Kidney (tissue), 14 donors: ENCODE data around the gene SPATA24. TPM values are rescaled to one million over a fixed set of nuclear protein-coding genes. Genes with fewer than 3 reads are reported as not detected.

Source experiments
- DNase-seq, 5 donors: peaks; one replicate each; pipeline ENCODE4 v3.0.0-alpha.2; 2013 to 2020
- FAIRE-seq: peaks from 2 replicates; lab custom pipeline; 2012; peaks lifted over from hg19 to GRCh38; lab: Jason Lieb, UNC
- H3K27ac ChIP-seq, 2 donors: one replicate each; pipeline ENCODE4 v1.7.0; 2013; ENCODE audit warnings: low read depth in 2 of 2, low read length in 2 of 2, inconsistent platforms in 1 of 2
- H3K27me3 ChIP-seq: one replicate; pipeline ENCODE4 v1.7.1; 2013; ENCODE audit warnings: low read length, inconsistent platforms; ENCODE audit not compliant: control insufficient read depth, insufficient read depth
- H3K36me3 ChIP-seq, 3 donors: one replicate each; pipeline versions ENCODE4 v1.7.0 to v1.7.1; 2013; ENCODE audit warnings: low read length in 3 of 3, control low read depth in 1 of 3, inconsistent platforms in 1 of 3; ENCODE audit not compliant: insufficient read depth in 3 of 3, control insufficient read depth in 2 of 3
- H3K4me1 ChIP-seq, 3 donors: one replicate each; pipeline versions ENCODE4 v1.7.0 to v1.7.1; 2013; ENCODE audit warnings: low read length in 3 of 3, inconsistent platforms in 1 of 3, low read depth in 1 of 3; ENCODE audit not compliant: control insufficient read depth in 2 of 3, insufficient read depth in 2 of 3
- H3K4me3 ChIP-seq, 3 donors: one replicate each; pipeline versions ENCODE4 v1.7.0 to v1.8.1; 2013; ENCODE audit warnings: low read length in 3 of 3, control low read depth in 1 of 3, inconsistent platforms in 1 of 3
- H3K9ac ChIP-seq, 3 donors: one replicate each; pipeline versions ENCODE4 v1.7.0 to v1.7.1; 2013; ENCODE audit warnings: low read length in 3 of 3, control low read depth in 1 of 3, inconsistent platforms in 1 of 3
- H3K9me3 ChIP-seq, 3 donors: one replicate each; pipeline versions ENCODE4 v1.7.0 to v1.7.1; 2013; ENCODE audit warnings: low read length in 3 of 3, control low read depth in 1 of 3, inconsistent platforms in 1 of 3; ENCODE audit not compliant: control insufficient read depth in 2 of 3, insufficient read depth in 1 of 3
- intact Hi-C: fragments of 100-400 bp; cut with DNase I; formaldehyde crosslinking; loops from one replicate; pipeline ENCODE4 v1.11.1; 2022
- polyA plus RNA-seq: library from polyadenylated mRNA; stranded (reverse); fragments of 350-450 nt; fragmentation: Illumina TruSeq; extraction: RNeasy Lipid Tissue Mini Kit (QIAGEN cat#74804); gene quantifications from one replicate; pipeline ENCODE4 v1.2.3, GENCODE V29; 2014; ENCODE audit warnings: low read depth, low replicate concordance; ENCODE audit not compliant: insufficient read depth
- total RNA-seq: library from RNA; stranded (reverse); fragmentation: NEBNext Ultra II Directional; extraction: Animal tissue kit (Norgen Biotek cat#: 25700); gene quantifications from one replicate; pipeline ENCODE4 v1.2.1, GENCODE V29; 2021
- TF ChIP-seq, protein P1 (sequence below): IDR thresholded peaks from 3 replicates; pipeline ENCODE4 v1.5.1; 2012; ENCODE audit warnings: mild to moderate bottlenecking, moderate library complexity, borderline replicate concordance; ENCODE audit not compliant: insufficient read depth; ENCODE audit errors: extremely low read depth
- donor health status: control.
- donor health status: control.
- donor health status: control.
- donor health status: control.
- donor health status: control.
- donor health status: DM: yes; HTN: yes; CAD: no.
- donor health status: Normal renal cell carcinoma (clear cell type).

SPATA24 gene
- total and polyA plus RNA-seq, 2 donors from 2014 or later, result 6.8 to 21.6 TPM

DNA sequence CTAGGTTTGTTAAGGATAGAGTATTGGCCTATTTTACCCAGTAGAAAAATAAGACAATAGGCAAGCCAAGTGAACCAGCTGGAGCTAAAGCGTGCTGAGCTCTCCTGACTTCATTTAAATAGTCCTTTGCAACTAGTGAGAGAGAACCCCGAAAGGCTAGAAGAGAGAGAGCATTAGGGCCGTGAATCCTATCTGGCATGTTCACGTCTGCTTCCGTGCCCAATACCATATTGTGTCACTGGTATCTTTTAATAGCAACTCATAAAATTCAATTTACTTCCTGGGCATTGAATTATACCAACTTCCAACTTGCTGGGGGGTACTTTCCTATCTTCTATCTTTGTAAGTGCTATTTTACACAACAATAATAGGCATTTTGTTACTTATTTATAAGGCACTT, 21.6 kb upstream of the SPATA24 start:
- no peak overlapping the region for H3K27ac ChIP-seq
- no peaks in the 10 kb centered on the region for H3K4me1 ChIP-seq
- peaks cover 0 to 8% (median 3%) of the 10 kb centered on the region in 3 donors for H3K36me3 ChIP-seq
- no peaks in the 10 kb centered on the region for H3K27me3 ChIP-seq
- FAIRE-seq (no peak), DNase-seq (no peak)
- no peak overlapping the region for H3K9ac ChIP-seq
- TF ChIP-seq, protein P1, sequence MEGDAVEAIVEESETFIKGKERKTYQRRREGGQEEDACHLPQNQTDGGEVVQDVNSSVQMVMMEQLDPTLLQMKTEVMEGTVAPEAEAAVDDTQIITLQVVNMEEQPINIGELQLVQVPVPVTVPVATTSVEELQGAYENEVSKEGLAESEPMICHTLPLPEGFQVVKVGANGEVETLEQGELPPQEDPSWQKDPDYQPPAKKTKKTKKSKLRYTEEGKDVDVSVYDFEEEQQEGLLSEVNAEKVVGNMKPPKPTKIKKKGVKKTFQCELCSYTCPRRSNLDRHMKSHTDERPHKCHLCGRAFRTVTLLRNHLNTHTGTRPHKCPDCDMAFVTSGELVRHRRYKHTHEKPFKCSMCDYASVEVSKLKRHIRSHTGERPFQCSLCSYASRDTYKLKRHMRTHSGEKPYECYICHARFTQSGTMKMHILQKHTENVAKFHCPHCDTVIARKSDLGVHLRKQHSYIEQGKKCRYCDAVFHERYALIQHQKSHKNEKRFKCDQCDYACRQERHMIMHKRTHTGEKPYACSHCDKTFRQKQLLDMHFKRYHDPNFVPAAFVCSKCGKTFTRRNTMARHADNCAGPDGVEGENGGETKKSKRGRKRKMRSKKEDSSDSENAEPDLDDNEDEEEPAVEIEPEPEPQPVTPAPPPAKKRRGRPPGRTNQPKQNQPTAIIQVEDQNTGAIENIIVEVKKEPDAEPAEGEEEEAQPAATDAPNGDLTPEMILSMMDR, result no peak
- no peaks in the 10 kb centered on the region for H3K9me3 ChIP-seq
- intact Hi-C loops, result loop anchor here (5.0 kb wide), 1 partner anchor 87 kb away; no protein-coding TSS in a partner anchor
- no peak overlapping the region for H3K4me3 ChIP-seq

DNA sequence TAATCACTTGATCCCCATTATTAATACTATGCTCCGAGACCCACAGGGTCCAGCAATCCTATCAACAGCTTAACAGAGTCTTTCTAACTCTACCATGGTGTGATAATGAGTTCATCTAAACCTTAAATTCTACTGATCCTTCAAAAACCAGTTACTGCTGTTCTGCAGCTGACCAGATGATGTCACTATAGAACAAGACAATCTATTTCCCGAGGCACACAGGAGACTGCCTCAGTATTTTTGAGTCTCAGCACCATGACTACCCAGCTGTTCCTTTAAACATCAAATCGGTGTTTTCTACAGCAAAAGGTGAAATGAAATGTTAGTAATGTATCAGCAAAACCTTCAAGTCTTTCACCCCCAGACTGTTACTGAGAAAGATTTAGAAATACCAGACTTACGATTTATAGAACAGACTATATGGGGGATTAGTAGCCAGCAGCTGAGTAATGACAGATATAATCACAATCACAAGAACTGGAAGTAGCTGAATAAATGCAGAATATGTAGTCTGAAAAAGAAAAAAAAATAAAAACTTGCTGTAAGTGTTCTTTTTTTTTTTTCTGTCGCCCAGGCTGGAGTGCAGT, 18.5 kb upstream of the SPATA24 start:
- peak in 3 of 5 donors; percentile 66 to 86 (median 85) for DNase-seq
- Histone ChIP-seq H3K36me3 (peaks cover 0 to 11% (median 10%) of the 10 kb centered on the region in 3 donors), H3K9ac (no peak overlapping the region), H3K27ac (no peak overlapping the region), H3K4me1 (peaks cover 0 to 11% (median 3%) of the 10 kb centered on the region in 3 donors), H3K27me3 (no peaks in the 10 kb centered on the region), H3K9me3 (no peaks in the 10 kb centered on the region), H3K4me3 (no peak overlapping the region)
- FAIRE-seq, result peak; percentile 84
- intact Hi-C loops, result no loop called here
- TF ChIP-seq, protein P1, result peak; percentile 83

DNA sequence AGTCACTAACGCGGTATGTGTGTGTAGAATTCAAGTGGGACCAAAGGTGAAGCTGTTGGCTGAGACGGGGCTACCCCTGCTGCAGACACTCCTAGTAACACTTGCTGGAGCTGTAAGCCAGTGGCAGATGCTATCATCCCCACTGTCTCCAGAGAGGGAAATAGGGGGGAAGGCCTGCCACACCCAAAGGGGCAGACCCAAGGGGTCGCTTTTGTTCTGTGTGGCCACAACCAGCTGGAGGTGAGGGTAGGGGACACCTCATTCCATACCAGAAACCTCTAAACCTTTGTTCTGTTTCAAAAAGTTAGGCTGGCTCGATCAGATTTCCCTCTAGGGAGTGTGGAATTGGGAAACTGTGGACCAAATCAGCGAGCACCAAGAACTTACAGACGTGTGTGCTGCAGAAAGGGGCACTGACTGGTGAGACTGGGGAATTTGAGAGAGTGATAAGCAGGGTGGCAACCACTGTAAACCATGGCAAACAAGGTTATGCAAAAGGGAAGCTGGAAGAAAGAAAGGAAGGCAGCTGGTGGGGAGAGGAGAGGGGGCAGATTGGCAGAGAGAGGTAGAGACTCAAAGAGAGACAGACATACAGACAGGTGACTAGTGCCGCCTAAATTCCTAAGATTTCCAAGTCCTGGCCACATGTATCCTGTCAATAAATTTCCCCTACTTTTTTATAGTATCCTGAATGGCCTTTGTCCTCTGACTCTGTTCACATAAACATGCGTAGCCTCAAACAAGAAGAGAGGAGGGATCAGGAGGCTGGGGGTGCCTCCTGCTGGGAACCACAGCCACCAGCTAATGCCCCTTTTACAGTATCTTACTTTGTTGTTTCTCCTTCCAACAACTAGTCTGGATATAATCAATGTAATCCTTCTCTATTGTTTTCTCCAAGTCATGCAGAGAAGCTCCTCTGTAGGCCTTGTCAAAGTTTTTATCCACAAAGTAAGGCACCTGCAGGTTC, 15.6 kb upstream of the SPATA24 start:
- Histone ChIP-seq H3K27me3 (no peaks in the 10 kb centered on the region), H3K27ac (no peak overlapping the region), H3K4me3 (no peak overlapping the region), H3K9me3 (no peaks in the 10 kb centered on the region), H3K9ac (peak overlapping the region in 1 of 3 donors; percentile 13), H3K4me1 (peaks cover 0 to 32% (median 19%) of the 10 kb centered on the region in 3 donors), H3K36me3 (peaks cover 0 to 9% (median 7%) of the 10 kb centered on the region in 3 donors)
- TF ChIP-seq, protein P1, result no peak
- no peak for FAIRE-seq
- no peak for DNase-seq
- intact Hi-C loops, result no loop called here
